Measurements from ENCODE around the gene PCSK4.

DNA sequence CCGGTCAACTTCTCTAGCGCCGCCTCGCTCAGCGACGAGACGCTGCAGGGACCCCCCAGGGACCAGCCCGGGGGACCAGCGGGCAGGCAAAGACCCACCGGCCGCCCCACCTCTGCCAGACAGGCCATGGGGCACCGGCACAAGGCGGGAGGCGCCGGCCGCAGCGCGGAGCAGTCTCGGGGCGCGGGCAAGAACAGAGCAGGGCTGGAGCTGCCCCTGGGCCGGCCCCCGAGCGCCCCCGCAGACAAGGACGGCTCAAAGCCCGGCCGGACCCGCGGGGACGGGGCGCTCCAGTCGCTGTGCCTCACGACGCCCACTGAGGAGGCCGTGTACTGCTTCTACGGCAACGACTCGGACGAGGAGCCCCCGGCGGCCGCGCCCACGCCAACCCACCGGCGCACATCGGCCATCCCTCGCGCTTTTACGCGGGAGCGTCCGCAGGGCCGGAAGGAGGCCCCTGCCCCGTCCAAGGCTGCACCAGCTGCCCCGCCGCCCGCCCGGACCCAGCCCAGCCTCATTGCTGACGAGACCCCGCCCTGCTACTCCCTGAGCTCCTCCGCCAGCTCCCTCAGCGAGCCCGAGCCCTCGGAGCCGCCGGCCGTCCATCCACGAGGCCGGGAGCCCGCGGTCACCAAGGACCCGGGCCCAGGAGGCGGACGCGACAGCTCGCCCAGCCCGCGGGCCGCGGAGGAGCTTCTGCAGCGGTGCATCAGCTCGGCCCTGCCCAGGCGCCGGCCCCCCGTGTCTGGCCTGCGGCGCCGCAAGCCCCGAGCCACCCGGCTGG lies 22.5 kb downstream of the PCSK4 start:
- TF ChIP-seq, protein P1, sequence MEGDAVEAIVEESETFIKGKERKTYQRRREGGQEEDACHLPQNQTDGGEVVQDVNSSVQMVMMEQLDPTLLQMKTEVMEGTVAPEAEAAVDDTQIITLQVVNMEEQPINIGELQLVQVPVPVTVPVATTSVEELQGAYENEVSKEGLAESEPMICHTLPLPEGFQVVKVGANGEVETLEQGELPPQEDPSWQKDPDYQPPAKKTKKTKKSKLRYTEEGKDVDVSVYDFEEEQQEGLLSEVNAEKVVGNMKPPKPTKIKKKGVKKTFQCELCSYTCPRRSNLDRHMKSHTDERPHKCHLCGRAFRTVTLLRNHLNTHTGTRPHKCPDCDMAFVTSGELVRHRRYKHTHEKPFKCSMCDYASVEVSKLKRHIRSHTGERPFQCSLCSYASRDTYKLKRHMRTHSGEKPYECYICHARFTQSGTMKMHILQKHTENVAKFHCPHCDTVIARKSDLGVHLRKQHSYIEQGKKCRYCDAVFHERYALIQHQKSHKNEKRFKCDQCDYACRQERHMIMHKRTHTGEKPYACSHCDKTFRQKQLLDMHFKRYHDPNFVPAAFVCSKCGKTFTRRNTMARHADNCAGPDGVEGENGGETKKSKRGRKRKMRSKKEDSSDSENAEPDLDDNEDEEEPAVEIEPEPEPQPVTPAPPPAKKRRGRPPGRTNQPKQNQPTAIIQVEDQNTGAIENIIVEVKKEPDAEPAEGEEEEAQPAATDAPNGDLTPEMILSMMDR (IDR thresholded peaks at IDR 0.05), result no peak
- TF ChIP-seq POLR2AphosphoS5 (IDR thresholded peaks at IDR 0.05; ENCODE audit: low read depth, low read length), result no peak
- TF ChIP-seq, protein P2, sequence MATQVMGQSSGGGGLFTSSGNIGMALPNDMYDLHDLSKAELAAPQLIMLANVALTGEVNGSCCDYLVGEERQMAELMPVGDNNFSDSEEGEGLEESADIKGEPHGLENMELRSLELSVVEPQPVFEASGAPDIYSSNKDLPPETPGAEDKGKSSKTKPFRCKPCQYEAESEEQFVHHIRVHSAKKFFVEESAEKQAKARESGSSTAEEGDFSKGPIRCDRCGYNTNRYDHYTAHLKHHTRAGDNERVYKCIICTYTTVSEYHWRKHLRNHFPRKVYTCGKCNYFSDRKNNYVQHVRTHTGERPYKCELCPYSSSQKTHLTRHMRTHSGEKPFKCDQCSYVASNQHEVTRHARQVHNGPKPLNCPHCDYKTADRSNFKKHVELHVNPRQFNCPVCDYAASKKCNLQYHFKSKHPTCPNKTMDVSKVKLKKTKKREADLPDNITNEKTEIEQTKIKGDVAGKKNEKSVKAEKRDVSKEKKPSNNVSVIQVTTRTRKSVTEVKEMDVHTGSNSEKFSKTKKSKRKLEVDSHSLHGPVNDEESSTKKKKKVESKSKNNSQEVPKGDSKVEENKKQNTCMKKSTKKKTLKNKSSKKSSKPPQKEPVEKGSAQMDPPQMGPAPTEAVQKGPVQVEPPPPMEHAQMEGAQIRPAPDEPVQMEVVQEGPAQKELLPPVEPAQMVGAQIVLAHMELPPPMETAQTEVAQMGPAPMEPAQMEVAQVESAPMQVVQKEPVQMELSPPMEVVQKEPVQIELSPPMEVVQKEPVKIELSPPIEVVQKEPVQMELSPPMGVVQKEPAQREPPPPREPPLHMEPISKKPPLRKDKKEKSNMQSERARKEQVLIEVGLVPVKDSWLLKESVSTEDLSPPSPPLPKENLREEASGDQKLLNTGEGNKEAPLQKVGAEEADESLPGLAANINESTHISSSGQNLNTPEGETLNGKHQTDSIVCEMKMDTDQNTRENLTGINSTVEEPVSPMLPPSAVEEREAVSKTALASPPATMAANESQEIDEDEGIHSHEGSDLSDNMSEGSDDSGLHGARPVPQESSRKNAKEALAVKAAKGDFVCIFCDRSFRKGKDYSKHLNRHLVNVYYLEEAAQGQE (IDR thresholded peaks at IDR 0.05; ENCODE audit: insufficient read depth in 1 of 2, low read depth in 2 of 2, low read length in 1 of 2), result no peak

All from Panc1 (cell line).